BE2C (cell line): ENCODE results near the gene ZC2HC1C.

Experiments used
- DNase-seq: peaks from one replicate; pipeline ENCODE4 v3.0.0-alpha.2; 2020
- H3K27me3 ChIP-seq: fragments of 250-450 bp; sonication (Bioruptor Pico); 2 replicates; pipeline ENCODE4 v1.5.1; 2020; ENCODE audit warnings: mild to moderate bottlenecking
- H3K36me3 ChIP-seq: fragments of 250-450 bp; sonication (Bioruptor Pico); 2 replicates; pipeline ENCODE4 v1.5.1; 2020; ENCODE audit warnings: mild to moderate bottlenecking
- H3K4me1 ChIP-seq: fragments of 250-450 bp; sonication (Bioruptor Pico); 2 replicates; pipeline ENCODE4 v1.5.1; 2020
- H3K4me3 ChIP-seq: 2 replicates; pipeline ENCODE4 v1.5.1; 2011; ENCODE audit warnings: low read depth, low read length
- H3K9me3 ChIP-seq: fragments of 250-450 bp; sonication (Bioruptor Pico); 2 replicates; pipeline ENCODE4 v1.5.1; 2020
- TF ChIP-seq, protein P1 (sequence below): IDR thresholded peaks from 2 replicates; pipeline ENCODE4 v1.5.1; 2012; ENCODE audit warnings: mild to moderate bottlenecking, low read depth, low read length

The ZC2HC1C gene

GRCh38 chr14:75044752-75045151 is 24.7 kb upstream of the ZC2HC1C start:
- no peaks in the 10 kb centered on the region; the same call in 1 of the 2 replicates for H3K4me1 ChIP-seq
- H3K9me3 ChIP-seq, result no peaks in the 10 kb centered on the region
- H3K36me3 ChIP-seq, result peaks cover 25% of the 10 kb centered on the region
- DNase-seq, result no peak
- no peak overlapping the region for H3K4me3 ChIP-seq
- TF ChIP-seq, protein P1, sequence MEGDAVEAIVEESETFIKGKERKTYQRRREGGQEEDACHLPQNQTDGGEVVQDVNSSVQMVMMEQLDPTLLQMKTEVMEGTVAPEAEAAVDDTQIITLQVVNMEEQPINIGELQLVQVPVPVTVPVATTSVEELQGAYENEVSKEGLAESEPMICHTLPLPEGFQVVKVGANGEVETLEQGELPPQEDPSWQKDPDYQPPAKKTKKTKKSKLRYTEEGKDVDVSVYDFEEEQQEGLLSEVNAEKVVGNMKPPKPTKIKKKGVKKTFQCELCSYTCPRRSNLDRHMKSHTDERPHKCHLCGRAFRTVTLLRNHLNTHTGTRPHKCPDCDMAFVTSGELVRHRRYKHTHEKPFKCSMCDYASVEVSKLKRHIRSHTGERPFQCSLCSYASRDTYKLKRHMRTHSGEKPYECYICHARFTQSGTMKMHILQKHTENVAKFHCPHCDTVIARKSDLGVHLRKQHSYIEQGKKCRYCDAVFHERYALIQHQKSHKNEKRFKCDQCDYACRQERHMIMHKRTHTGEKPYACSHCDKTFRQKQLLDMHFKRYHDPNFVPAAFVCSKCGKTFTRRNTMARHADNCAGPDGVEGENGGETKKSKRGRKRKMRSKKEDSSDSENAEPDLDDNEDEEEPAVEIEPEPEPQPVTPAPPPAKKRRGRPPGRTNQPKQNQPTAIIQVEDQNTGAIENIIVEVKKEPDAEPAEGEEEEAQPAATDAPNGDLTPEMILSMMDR, result no peak
- H3K27me3 ChIP-seq, result no peaks in the 10 kb centered on the region

- H3K36me3 ChIP-seq, result peaks cover 17% of the 10 kb centered on the region
- DNase-seq, result no peak
- H3K4me3 ChIP-seq, result no peak overlapping the region
- TF ChIP-seq, protein P1, result no peak
- H3K27me3 ChIP-seq, result no peaks in the 10 kb centered on the region
- no peaks in the 10 kb centered on the region for H3K9me3 ChIP-seq
- H3K4me1 ChIP-seq, result no peaks in the 10 kb centered on the region; the same call in 1 of the 2 replicates
Observed at GRCh38 chr14:75046275-75046674, 23.2 kb upstream of the ZC2HC1C start.

DNA sequence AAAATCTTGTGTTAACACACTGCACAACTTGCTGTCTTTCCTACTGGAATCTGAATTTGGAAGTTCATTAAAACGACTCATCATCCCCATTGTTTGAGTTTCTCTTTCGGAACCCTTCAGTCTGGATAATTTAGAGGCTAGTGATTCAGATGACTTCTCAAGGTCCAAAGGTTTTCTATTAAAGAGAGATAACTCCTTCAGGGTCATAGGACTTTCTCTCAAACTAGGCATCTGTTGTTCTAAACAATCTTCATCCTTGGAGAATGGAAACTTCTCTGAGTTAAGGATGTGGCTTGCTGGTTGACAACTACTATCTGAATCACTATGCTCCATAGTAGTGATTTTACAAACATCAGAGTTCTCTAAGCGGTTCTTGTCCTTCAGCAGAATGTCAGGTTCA is 22.5 kb upstream of the ZC2HC1C start:
- TF ChIP-seq, protein P1, result no peak
- no peaks in the 10 kb centered on the region for H3K9me3 ChIP-seq
- H3K4me1 ChIP-seq, result no peaks in the 10 kb centered on the region; the same call in 1 of the 2 replicates
- DNase-seq, result no peak
- H3K4me3 ChIP-seq, result no peak overlapping the region
- no peaks in the 10 kb centered on the region for H3K27me3 ChIP-seq
- H3K36me3 ChIP-seq, result peaks cover 12% of the 10 kb centered on the region

GRCh38 chr14:75047506-75047905 is 21.9 kb upstream of the ZC2HC1C start:
- no peaks in the 10 kb centered on the region; the same call in 1 of the 2 replicates for H3K4me1 ChIP-seq

DNA sequence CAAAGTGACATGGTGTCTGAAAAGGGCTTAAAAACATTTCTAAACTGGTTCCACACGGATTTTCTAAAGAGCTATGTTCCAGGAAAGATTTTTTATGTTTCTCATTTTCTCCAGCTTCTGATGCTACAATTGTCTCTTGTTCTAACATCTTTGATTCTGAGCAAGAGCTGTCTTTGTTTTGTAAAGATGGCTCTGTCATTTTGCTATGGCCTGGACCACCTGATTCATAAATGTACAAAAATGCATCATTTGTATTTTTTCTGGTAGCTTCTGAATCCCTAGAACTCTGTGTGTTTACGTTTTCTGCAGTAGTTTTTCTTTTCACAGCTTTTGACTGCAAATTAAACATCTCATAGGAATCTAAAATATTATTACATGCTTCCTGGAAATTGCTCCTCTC is 21.3 kb upstream of the ZC2HC1C start:
- Histone ChIP-seq H3K4me1 (no peaks in the 10 kb centered on the region; the same call in 1 of the 2 replicates), H3K4me3 (no peak overlapping the region), H3K36me3 (peaks cover 10% of the 10 kb centered on the region), H3K27me3 (no peaks in the 10 kb centered on the region), H3K9me3 (no peaks in the 10 kb centered on the region)
- TF ChIP-seq, protein P1, result no peak
- DNase-seq, result no peak

More at GRCh38 chr14:75047506-75047905, 21.9 kb upstream of the ZC2HC1C start:
- peaks cover 10% of the 10 kb centered on the region for H3K36me3 ChIP-seq
- TF ChIP-seq, protein P1, result no peak
- H3K9me3 ChIP-seq, result no peaks in the 10 kb centered on the region
- no peak for DNase-seq
- H3K4me3 ChIP-seq, result no peak overlapping the region
- H3K27me3 ChIP-seq, result no peaks in the 10 kb centered on the region

DNA sequence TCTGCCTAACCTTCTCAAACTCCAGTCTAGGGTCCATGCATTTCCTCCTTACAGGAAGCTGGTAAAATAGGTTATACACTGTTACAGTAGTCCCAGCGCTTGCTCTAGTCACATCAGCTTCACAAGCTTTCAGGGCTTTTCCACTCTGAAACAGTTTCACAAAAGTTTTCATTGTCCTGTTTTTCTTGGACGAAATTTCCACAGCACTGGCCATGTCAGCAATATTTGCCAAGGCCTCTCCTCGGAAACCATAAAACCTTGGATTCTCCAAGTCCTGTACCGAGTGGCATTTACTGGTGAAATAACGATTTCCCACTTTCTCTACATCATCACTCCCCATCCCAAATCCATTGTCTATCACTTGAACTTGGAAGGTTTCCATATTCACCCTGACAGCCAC is 20.3 kb upstream of the ZC2HC1C start:
- peaks cover 8% of the 10 kb centered on the region for H3K4me1 ChIP-seq
- TF ChIP-seq, protein P1, result no peak
- H3K36me3 ChIP-seq, result peaks cover 9% of the 10 kb centered on the region; the same call in 1 of the 2 replicates
- no peaks in the 10 kb centered on the region for H3K27me3 ChIP-seq
- no peak for DNase-seq
- H3K4me3 ChIP-seq, result no peak overlapping the region
- no peaks in the 10 kb centered on the region for H3K9me3 ChIP-seq
